KOPT-K1 (cell line): ENCODE measurements around the gene NEURL1.

Source experiments
- H3K27ac ChIP-seq: fragments of 200-600 bp; sonication (generic); 2 replicates; pipeline ENCODE4 v1.5.1; 2016; ENCODE audit warnings: antibody characterized with exemption, mild to moderate bottlenecking, low read depth, low read length; ENCODE audit not compliant: poor library complexity, severe bottlenecking
- H3K36me3 ChIP-seq: fragments of 200-600 bp; sonication (generic); 2 replicates; pipeline ENCODE4 v1.5.1; 2017; ENCODE audit warnings: antibody characterized with exemption, mild to moderate bottlenecking, low read length, moderate library complexity; ENCODE audit not compliant: insufficient read depth
- H3K9me3 ChIP-seq: fragments of 200-600 bp; sonication (generic); 2 replicates; pipeline ENCODE4 v1.5.1; 2017; ENCODE audit warnings: antibody characterized with exemption, low read length, mild to moderate bottlenecking; ENCODE audit not compliant: insufficient read depth, poor library complexity, severe bottlenecking

NEURL1 gene

DNA sequence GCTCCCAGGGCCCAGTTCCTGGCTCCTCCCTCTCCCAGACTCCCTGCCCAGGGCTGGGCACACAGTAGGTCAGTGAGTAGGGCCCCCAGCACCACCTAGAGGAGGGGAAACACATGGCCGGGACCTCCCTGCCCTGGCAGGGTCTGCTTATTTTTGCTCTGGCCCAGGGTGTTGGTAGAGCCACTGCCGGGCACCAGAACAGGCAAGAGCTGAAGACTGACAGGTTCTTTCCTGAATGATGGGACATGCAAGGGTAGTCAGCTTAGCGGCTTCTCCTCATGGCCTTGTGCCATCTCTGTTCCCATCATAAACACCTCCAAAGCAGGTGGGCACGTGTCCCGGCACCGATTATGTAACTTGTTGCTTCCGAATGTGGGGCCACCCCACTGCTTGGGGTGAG is 86.5 kb downstream of the NEURL1 start:
- Histone ChIP-seq H3K27ac (no peak overlapping the region), H3K36me3 (no peaks in the 10 kb centered on the region), H3K9me3 (no peaks in the 10 kb centered on the region)

DNA sequence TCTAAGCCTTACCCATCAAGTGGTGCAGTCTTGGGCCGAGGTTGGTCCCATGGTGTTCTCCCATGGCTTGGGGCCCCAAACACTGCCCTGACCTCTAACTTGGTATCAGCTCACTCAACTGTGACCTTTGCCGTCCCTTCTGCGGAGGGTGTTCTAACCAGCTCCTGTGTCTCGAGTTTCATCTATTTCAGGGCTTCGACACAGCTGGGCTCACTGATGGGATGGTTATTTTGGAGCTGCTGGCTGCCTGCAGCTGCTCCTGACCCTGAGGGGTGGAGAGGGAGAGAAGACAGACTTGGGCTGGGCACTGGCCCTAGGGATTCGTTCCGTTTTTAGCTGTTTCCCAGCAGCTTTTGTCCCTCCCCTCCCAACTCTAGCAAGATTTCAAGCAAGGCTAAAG is 86.9 kb downstream of the NEURL1 start:
- no peaks in the 10 kb centered on the region for H3K9me3 ChIP-seq
- H3K36me3 ChIP-seq: no peaks in the 10 kb centered on the region

DNA sequence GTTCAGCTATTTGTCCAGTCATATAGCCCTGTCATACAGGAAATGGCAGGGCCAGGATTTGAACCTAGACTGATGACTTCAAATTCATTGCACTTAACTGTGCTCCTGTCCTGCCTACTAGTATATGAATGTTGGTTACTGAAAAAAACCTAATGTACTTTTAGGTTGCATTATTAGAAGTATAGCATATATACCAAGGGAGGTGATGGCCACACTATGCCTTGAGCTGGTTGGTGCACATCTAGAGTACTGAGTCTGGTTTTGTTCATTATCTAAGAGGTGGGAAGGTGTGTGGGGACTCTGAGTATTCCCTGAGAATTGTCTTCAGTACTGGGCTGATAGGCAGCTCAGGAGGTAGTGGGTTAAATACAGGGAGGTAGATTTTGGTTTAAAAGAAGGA is 88.0 kb downstream of the NEURL1 start:
- Histone ChIP-seq H3K9me3 (no peaks in the 10 kb centered on the region), H3K27ac (no peak overlapping the region), H3K36me3 (no peaks in the 10 kb centered on the region)

More for the DNA sequence above, 86.9 kb downstream of the NEURL1 start:
- no peak overlapping the region for H3K27ac ChIP-seq

DNA sequence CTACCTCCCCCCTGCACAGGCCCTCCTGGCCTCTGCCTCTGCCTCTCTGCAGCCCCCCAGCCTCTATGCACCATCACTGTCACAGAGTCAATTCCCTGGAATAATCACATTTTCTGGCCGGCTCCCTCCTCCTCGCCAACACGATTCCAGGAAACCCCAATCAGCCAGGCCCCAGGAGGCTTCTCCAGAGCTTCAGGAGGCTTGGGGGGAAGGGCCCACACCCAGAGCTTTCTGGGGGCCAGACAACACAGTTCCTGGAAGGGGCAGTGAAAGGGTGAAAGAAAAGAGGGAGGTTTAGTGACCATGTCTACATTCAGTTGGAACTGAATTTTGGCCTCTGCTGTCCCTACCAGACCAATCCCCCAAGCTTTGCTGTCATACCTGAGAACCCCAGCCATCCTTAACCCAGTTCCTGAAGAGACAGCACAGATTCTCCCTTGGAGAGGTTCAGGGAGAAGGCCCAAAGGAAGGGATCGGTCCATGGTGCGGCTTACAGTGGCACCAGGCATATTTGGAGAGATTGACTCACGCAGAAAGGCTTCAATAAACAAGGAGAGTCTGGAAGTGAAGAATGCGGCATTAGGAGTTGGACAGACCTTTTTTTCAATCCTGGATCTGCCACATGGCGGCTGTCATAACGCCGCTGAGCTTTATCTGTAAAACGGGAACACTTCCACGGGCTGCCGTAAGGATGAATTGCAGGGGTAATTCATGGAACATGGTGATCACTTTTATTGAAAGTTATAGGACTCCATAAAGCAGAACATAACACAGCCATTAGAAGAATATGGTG is 89.0 kb downstream of the NEURL1 start:
- no peak overlapping the region for H3K27ac ChIP-seq
- no peaks in the 10 kb centered on the region for H3K9me3 ChIP-seq
- no peaks in the 10 kb centered on the region for H3K36me3 ChIP-seq

DNA sequence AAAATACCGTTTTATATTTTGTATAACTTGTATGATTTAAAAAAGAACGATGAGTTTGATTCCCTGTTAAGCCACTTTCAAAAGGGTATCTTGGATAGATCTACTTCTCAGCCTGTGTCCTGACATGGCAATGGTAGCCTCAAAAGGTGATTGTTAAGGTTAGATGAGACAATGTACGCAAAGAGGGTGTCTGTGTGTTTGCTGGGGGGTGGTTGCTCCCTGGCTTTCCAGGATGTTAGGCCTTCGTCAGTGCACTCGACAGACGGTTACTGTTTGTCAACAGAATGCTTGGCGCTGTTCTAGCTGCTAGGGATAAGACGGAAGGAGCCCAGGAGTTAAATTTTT is 90.3 kb downstream of the NEURL1 start:
- H3K27ac ChIP-seq: no peak overlapping the region
- H3K9me3 ChIP-seq: no peaks in the 10 kb centered on the region
- no peaks in the 10 kb centered on the region for H3K36me3 ChIP-seq

DNA sequence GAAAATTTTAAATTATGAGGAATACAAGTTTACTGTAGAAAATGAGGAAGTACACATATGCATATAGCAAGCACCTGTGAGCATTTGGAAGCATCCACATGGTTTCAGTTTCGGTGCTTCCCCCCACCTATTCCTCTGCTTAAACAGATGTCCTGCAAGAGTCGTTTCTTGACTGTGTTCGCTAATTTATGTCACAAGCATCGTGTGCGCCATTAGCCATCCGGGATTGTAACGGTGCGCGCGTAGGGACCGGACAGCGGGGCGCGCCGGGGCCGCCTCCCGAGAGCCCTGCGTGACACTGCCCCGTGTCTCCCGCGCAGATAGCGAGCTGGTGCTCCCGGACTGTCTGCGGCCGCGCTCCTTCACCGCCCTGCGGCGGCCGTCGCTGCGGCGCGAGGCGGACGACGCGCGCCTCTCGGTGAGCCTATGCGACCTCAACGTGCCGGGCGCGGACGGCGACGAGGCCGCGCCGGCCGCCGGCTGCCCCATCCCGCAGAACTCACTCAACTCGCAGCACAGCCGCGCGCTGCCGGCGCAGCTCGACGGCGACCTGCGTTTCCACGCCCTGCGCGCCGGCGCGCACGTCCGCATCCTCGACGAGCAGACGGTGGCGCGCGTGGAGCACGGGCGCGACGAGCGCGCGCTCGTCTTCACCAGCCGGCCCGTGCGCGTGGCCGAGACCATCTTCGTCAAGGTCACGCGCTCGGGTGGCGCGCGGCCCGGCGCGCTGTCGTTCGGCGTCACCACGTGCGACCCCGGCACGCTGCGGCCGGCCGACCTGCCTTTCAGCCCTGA is 90.9 kb downstream of the NEURL1 start:
- H3K27ac ChIP-seq: no peak overlapping the region
- H3K36me3 ChIP-seq: no peaks in the 10 kb centered on the region

GRCh38 chr10:103585011-103585405 is 91.5 kb downstream of the NEURL1 start:
- Histone ChIP-seq H3K9me3 (no peaks in the 10 kb centered on the region), H3K27ac (no peak overlapping the region), H3K36me3 (no peaks in the 10 kb centered on the region)

More for the DNA sequence above, 90.9 kb downstream of the NEURL1 start:
- H3K9me3 ChIP-seq: no peaks in the 10 kb centered on the region

GRCh38 chr10:103587073-103587472 is 93.6 kb downstream of the NEURL1 start:
- Histone ChIP-seq H3K36me3 (no peaks in the 10 kb centered on the region), H3K27ac (no peak overlapping the region), H3K9me3 (no peaks in the 10 kb centered on the region)

DNA sequence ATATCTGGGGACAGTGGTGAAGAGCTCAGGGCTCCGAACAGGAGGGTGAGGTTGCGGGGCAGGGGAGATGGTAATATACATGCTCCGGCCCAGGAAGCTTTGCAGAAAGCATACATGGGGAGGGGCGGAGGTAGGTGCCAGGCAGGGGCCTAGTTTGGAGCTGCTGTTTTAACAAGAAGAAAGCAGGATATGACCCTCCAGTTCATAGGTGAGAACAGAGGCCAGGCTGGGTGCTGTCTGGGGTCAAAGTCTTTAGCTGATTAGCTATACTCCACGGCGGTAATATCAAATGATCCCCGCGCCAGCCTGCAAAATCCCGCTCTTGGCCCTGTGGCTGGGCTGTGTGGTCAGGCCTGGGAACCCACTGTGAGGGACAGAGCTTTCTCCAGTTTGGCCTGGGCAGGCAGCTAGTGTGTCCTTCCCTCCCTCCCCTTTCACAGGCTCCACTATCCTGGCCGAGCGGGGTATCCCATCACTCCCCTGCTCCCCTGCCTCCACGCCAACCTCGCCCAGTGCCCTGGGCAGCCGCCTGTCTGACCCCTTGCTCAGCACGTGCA is 95.6 kb downstream of the NEURL1 start:
- Histone ChIP-seq H3K27ac (no peak overlapping the region), H3K9me3 (no peaks in the 10 kb centered on the region), H3K36me3 (no peaks in the 10 kb centered on the region)

- no peaks in the 10 kb centered on the region for H3K9me3 ChIP-seq
- H3K27ac ChIP-seq: no peak overlapping the region
- no peaks in the 10 kb centered on the region for H3K36me3 ChIP-seq
These were observed 96.6 kb downstream of the NEURL1 start for GRCh38 chr10:103590060-103590459.

GRCh38 chr10:103590744-103591291 is 97.3 kb downstream of the NEURL1 start:
- no peaks in the 10 kb centered on the region for H3K9me3 ChIP-seq
- no peak overlapping the region for H3K27ac ChIP-seq
- H3K36me3 ChIP-seq: no peaks in the 10 kb centered on the region

DNA sequence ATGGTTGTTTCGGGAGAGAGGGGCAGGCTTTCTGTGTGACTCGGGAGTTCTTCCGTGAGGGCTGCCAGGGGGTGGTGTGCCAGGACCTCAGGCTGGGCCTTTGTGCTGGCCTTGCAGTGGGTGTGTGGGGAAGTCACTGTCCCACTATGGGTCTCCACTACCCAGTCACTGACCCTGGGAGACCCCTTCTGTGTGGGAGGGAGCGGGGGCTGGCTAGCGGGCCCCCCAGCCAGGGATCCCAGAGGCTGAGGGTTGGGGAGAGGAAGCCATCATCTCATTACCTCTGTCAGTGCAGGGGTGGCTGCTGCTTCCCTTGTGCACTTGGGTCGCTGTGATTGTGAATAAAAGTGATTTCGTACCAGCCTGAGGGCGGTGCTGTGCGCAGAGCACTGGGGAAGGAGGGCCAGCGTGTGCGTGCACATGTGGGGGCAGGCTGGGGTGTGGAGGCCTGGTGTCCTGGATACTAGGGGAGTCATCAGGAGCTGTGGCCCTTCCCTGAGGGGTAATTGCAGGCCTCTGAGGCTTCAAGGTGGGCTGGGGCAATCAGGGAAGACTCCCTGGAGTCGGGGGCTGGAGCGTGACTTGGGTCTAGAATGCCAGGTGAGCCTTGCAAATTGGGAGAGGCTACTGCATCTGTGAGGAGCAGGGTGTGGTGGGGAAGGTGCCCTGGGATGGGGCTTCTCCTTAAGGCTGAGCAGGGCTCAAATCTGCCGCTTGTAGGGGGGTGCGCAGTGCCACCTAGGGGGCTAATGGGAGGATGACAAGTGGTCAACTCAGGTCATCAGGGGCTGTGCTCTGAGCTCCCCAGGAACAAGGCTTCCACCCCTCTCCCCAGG is 98.9 kb downstream of the NEURL1 start:
- H3K27ac ChIP-seq: no peak overlapping the region
- no peaks in the 10 kb centered on the region for H3K36me3 ChIP-seq
- no peaks in the 10 kb centered on the region for H3K9me3 ChIP-seq

DNA sequence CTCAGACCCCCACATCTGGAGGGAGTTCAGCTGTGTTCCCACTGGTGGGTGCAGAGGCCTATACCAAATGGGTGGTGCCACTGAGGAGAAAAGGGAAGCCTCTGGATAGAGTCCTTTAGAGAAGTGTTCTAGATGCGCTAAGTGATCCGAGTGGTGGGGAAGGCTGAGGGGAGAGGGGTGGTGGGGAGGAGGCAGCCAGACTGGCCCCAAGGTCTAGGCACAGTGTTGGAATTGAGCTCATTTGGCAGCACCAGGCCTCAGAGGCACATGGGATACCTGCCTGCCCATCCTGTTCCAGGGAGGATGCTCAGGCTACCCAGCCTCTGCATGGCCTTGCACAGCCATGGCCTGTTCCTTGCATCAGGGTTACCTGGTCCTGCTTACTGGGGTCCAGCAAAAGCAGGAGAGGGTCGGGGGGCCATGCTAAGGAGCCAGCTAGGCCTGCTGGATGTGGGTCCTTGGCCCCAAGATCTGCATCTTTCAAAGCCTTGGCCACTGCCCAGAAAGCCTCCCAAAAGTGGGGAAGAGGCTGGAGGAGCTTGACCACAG is 99.6 kb downstream of the NEURL1 start:
- no peaks in the 10 kb centered on the region for H3K9me3 ChIP-seq
- no peak overlapping the region for H3K27ac ChIP-seq
- no peaks in the 10 kb centered on the region for H3K36me3 ChIP-seq

DNA sequence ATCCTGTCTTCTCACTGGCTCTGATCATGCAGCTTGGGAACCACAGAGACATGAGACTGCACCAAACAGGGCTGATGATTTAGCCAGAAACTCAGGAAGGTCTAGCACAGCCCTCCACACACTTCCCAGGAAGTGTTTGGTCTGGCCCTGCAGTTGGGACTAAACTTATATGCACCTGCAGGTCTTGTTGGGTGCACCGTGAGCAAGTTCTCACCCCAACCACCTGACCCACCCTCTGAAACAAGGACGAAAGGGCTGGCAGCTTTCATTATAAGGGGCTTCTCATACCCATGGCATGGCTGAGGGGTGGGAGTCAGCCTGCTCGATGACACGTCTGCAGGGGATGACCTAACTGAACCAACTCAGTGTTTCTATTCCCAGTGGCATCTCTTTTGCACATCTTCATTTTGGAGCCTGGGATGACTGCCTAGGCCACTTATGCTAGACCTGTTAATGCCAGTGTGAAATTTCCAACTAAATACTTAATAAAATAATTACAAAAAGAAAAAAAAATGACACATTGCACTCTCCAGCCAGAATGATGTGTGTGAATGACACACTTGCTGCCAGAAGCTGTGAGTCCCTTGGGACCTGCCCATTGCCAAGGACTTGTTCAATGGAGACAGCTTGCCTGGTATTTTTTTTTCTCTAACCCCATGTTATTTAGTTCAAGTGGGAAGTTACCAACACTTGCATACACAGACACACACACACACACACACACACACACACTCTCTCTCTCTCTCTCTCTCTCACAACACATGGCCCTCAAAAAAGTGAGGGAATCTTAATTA is 102.6 kb downstream of the NEURL1 start:
- H3K36me3 ChIP-seq: no peaks in the 10 kb centered on the region
- H3K9me3 ChIP-seq: no peaks in the 10 kb centered on the region

More for the DNA sequence above, 102.6 kb downstream of the NEURL1 start:
- H3K27ac ChIP-seq: no peak overlapping the region
